Measurements from ENCODE around the gene FOXO3.

The FOXO3 gene

GRCh38 chr6:108689272-108690161 lies 128.8 kb downstream of the FOXO3 start:
- H3K4me3 ChIP-seq (ENCODE audit: low read depth, low read length) = no peak overlapping the region
- DNase-seq (ENCODE audit: low read depth) = no peak
- no peak for TF ChIP-seq CTCF (IDR thresholded peaks at IDR 0.05; ENCODE audit: control insufficient read depth, extremely low read depth, insufficient read depth)

GRCh38 chr6:108690326-108691049 lies 129.8 kb downstream of the FOXO3 start:
- DNase-seq (ENCODE audit: low read depth) = no peak
- no peak overlapping the region for H3K4me3 ChIP-seq (ENCODE audit: low read depth, low read length)
- TF ChIP-seq CTCF (IDR thresholded peaks at IDR 0.05; ENCODE audit: control insufficient read depth, extremely low read depth, insufficient read depth) = no peak

GRCh38 chr6:108693430-108694154 lies 132.9 kb downstream of the FOXO3 start:
- no peak for DNase-seq (ENCODE audit: low read depth)
- no peak overlapping the region for H3K4me3 ChIP-seq (ENCODE audit: low read depth, low read length)
- TF ChIP-seq CTCF (IDR thresholded peaks at IDR 0.05; ENCODE audit: control insufficient read depth, extremely low read depth, insufficient read depth) = no peak

GRCh38 chr6:108694816-108695215 lies 134.1 kb downstream of the FOXO3 start:
- DNase-seq (ENCODE audit: low read depth) = no peak
- TF ChIP-seq CTCF (IDR thresholded peaks at IDR 0.05; ENCODE audit: control insufficient read depth, extremely low read depth, insufficient read depth) = no peak

GRCh38 chr6:108697561-108698161 lies 136.9 kb downstream of the FOXO3 start:
- DNase-seq (ENCODE audit: low read depth) = no peak
- no peak overlapping the region for H3K4me3 ChIP-seq (ENCODE audit: low read depth, low read length)
- no peak for TF ChIP-seq CTCF (IDR thresholded peaks at IDR 0.05; ENCODE audit: control insufficient read depth, extremely low read depth, insufficient read depth)

More at GRCh38 chr6:108694816-108695215, 134.1 kb downstream of the FOXO3 start:
- H3K4me3 ChIP-seq (ENCODE audit: low read depth, low read length) = no peak overlapping the region

GRCh38 chr6:108698593-108699289 lies 138.0 kb downstream of the FOXO3 start:
- no peak for TF ChIP-seq CTCF (IDR thresholded peaks at IDR 0.05; ENCODE audit: control insufficient read depth, extremely low read depth, insufficient read depth)
- DNase-seq (ENCODE audit: low read depth) = no peak
- no peak overlapping the region for H3K4me3 ChIP-seq (ENCODE audit: low read depth, low read length)

Measured in LNCaP clone FGC (cell line).